ENCODE results near the gene TTC28.

TTC28 gene

GRCh38 chr22:28297504-28297903, 382.1 kb downstream of the TTC28 start:
- DNase-seq (ENCODE audit: low read depth in 1 of 2, low spot score in 1 of 2): no peak
- in situ Hi-C loops (cut with HindIII; ENCODE audit: low pct_unique_long_range_greater_than_20kb, low sequenced_read_pairs): no loop called here
- no peak for TF ChIP-seq JUND (IDR thresholded peaks at IDR 0.05; ENCODE audit: low read depth)

GRCh38 chr22:28296452-28296851, 383.2 kb downstream of the TTC28 start:
- DNase-seq (ENCODE audit: low read depth in 1 of 2, low spot score in 1 of 2): no peak
- in situ Hi-C loops (cut with HindIII; ENCODE audit: low pct_unique_long_range_greater_than_20kb, low sequenced_read_pairs): no loop called here
- TF ChIP-seq JUND (IDR thresholded peaks at IDR 0.05; ENCODE audit: low read depth): no peak

DNA sequence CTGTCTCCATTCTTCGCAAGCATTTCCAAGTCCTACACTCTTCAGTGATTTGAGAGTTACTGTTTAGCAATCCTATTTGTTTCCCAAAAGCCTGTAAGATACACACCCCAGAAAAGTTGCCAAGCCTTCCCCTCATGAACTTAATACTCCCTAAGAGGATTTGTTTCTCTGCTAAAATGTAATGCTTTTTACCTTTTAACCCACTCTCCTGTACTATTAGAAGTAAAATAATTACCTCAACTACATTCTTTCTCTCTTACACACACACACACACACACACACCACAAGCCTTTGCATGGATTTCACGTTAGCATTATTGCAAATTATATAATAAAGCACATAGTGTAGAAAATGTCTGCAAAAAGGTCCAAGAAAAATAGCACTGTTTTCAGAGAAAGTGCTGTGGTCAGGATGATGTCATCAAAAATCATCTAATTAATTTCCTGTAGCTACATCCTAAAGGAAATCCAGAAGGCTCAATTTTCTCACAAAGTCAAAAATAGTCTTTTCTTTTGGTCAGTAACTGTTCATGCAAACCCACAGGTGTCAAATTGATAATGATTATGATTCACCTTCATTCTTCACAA, 396.5 kb downstream of the TTC28 start:
- no peak for TF ChIP-seq JUND (IDR thresholded peaks at IDR 0.05; ENCODE audit: low read depth)
- in situ Hi-C loops (cut with HindIII; ENCODE audit: low pct_unique_long_range_greater_than_20kb, low sequenced_read_pairs): no loop called here
- DNase-seq (ENCODE audit: low read depth in 1 of 2, low spot score in 1 of 2): no peak

DNA sequence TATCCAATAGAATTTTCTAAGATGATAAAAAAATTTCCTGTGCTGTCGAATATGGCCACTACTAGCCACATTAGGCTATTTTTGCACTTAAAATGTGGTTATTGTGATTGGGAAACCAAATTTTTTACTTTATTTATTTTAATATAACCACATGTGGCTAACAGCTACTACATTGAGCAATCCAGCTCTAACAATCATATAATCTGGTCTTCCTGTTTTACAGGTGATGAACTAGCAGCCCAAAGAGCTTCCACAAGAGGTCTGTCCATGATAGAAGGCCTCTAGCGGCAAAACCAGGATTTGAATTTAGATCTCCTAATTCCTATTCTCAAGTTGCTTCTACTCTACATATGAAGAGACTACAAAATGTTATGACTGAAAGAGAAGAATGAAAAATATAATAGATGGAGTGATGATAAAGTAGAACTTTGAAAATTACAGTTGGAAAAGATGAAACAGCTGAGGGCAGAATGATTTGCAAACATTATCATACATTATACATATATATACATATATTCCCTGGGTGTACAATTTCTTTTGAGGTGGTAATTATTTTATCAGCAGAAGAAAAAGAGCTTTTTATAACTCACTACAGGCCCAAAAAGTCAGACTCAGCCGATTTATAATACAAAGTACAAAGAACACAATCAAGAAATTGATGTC, 397.1 kb downstream of the TTC28 start:
- no peak for TF ChIP-seq JUND (IDR thresholded peaks at IDR 0.05; ENCODE audit: low read depth)
- DNase-seq (ENCODE audit: low read depth in 1 of 2, low spot score in 1 of 2): no peak
- in situ Hi-C loops (cut with HindIII; ENCODE audit: low pct_unique_long_range_greater_than_20kb, low sequenced_read_pairs): no loop called here

- no peak for DNase-seq (ENCODE audit: low read depth in 1 of 2, low spot score in 1 of 2)
- no peak for TF ChIP-seq JUND (IDR thresholded peaks at IDR 0.05; ENCODE audit: low read depth)
- in situ Hi-C loops (cut with HindIII; ENCODE audit: low pct_unique_long_range_greater_than_20kb, low sequenced_read_pairs): no loop called here
These were observed 399.8 kb downstream of the TTC28 start for GRCh38 chr22:28279888-28280287.

- in situ Hi-C loops (cut with HindIII; ENCODE audit: low pct_unique_long_range_greater_than_20kb, low sequenced_read_pairs): no loop called here
- no peak for DNase-seq (ENCODE audit: low read depth in 1 of 2, low spot score in 1 of 2)
- TF ChIP-seq JUND (IDR thresholded peaks at IDR 0.05; ENCODE audit: low read depth): no peak
These were observed 410.4 kb downstream of the TTC28 start for GRCh38 chr22:28269277-28269676.

- in situ Hi-C loops (cut with HindIII; ENCODE audit: low pct_unique_long_range_greater_than_20kb, low sequenced_read_pairs): no loop called here
These were observed 410.8 kb downstream of the TTC28 start for GRCh38 chr22:28268850-28269249.

DNA sequence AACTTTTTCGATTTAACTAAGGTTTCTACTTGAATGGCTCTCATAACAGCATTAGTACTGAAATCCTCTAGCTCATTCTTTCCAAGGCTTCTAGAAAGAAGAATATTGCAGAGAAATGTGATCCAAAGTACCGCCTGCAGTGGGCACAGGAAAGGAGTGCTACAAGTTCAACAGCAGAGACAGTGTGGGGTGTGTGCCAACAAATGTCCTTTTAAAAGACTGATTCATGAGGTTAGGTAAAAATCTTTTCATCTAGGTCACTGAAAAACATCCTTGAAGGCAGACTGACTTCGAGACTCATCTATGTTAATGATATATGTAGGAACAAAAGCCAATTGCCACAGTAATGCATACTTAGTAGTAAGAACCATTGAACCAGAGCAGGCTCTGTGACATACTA, 411.5 kb downstream of the TTC28 start:
- DNase-seq (ENCODE audit: low read depth in 1 of 2, low spot score in 1 of 2): no peak
- in situ Hi-C loops (cut with HindIII; ENCODE audit: low pct_unique_long_range_greater_than_20kb, low sequenced_read_pairs): no loop called here
- no peak for TF ChIP-seq JUND (IDR thresholded peaks at IDR 0.05; ENCODE audit: low read depth)

More at GRCh38 chr22:28268850-28269249, 410.8 kb downstream of the TTC28 start:
- no peak for TF ChIP-seq JUND (IDR thresholded peaks at IDR 0.05; ENCODE audit: low read depth)
- DNase-seq (ENCODE audit: low read depth in 1 of 2, low spot score in 1 of 2): no peak

- DNase-seq (ENCODE audit: low read depth in 1 of 2, low spot score in 1 of 2): no peak
- in situ Hi-C loops (cut with HindIII; ENCODE audit: low pct_unique_long_range_greater_than_20kb, low sequenced_read_pairs): no loop called here
These were observed 419.0 kb downstream of the TTC28 start for GRCh38 chr22:28260619-28261018.

DNA sequence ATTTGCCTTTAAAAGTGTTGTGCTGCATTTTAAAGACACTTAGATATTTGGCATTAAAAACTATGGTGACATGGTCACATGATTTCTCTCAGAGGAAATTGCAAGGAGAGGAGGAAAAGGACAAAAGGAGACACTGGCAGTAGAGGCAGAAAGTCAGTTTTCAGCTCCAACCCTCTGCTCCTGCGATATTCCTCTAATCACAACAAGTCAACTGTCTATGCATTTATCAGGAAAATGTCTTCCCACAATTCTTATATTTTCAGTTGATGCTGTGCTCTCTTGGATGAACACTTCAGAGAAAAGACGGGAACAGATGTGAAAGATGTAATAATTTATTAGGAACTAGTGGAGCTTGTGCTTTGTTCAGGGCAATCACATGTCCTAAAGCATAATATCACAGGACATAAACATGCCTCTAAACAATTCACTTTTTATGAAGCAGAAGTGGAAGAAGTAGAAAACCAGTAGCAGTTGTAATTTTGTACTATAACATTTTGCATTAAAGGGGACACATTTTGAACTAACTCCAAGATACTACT, 419.8 kb downstream of the TTC28 start:
- DNase-seq (ENCODE audit: low read depth in 1 of 2, low spot score in 1 of 2): no peak
- TF ChIP-seq JUND (IDR thresholded peaks at IDR 0.05; ENCODE audit: low read depth): no peak
- in situ Hi-C loops (cut with HindIII; ENCODE audit: low pct_unique_long_range_greater_than_20kb, low sequenced_read_pairs): no loop called here

More at GRCh38 chr22:28260619-28261018, 419.0 kb downstream of the TTC28 start:
- TF ChIP-seq JUND (IDR thresholded peaks at IDR 0.05; ENCODE audit: low read depth): no peak

GRCh38 chr22:28254396-28254795, 425.2 kb downstream of the TTC28 start:
- no peak for TF ChIP-seq JUND (IDR thresholded peaks at IDR 0.05; ENCODE audit: low read depth)
- DNase-seq (ENCODE audit: low read depth in 1 of 2, low spot score in 1 of 2): no peak
- in situ Hi-C loops (cut with HindIII; ENCODE audit: low pct_unique_long_range_greater_than_20kb, low sequenced_read_pairs): no loop called here

- in situ Hi-C loops (cut with HindIII; ENCODE audit: low pct_unique_long_range_greater_than_20kb, low sequenced_read_pairs): no loop called here
- no peak for DNase-seq (ENCODE audit: low read depth in 1 of 2, low spot score in 1 of 2)
These were observed 427.1 kb downstream of the TTC28 start for GRCh38 chr22:28252539-28252938.

GRCh38 chr22:28250036-28250695, 429.5 kb downstream of the TTC28 start:
- no peak for DNase-seq (ENCODE audit: low read depth in 1 of 2, low spot score in 1 of 2)
- in situ Hi-C loops (cut with HindIII; ENCODE audit: low pct_unique_long_range_greater_than_20kb, low sequenced_read_pairs): no loop called here
- no peak for TF ChIP-seq JUND (IDR thresholded peaks at IDR 0.05; ENCODE audit: low read depth)

More at GRCh38 chr22:28252539-28252938, 427.1 kb downstream of the TTC28 start:
- no peak for TF ChIP-seq JUND (IDR thresholded peaks at IDR 0.05; ENCODE audit: low read depth)
